ENCODE results near the gene TIMM22. TPM values are rescaled to one million over a fixed set of nuclear protein-coding genes. Genes with fewer than 3 reads are reported as not detected.

TIMM22 gene
- total RNA-seq (9.5 and 10.0 TPM in 2 replicates), polyA plus RNA-seq (4.1 and 4.7 TPM in 2 replicates), polyA minus RNA-seq (9.1 and 9.4 TPM in 2 replicates)
- 10.1 TPM for total RNA-seq (2013)

- under 1% methylated on average over 71 of the region's 71 CpGs for WGBS (ENCODE audit: insufficient coverage)
- peak; percentile 91 for ATAC-seq (ENCODE audit: low read depth)
- TF ChIP-seq EZH2 (IDR thresholded peaks at IDR 0.05; ENCODE audit: borderline replicate concordance, insufficient read depth, low read depth, low read length, poor library complexity, severe bottlenecking) = no peak
- TF ChIP-seq CTCF (IDR thresholded peaks at IDR 0.05) = peak; percentile 89
- H3K4me2 ChIP-seq (replicated peaks; ENCODE audit: low read depth, low read length, poor library complexity, severe bottlenecking) = peak within 1 kb of the TSS; percentile 86
- peak within 1 kb of the TSS; percentile 84 for H3K9ac ChIP-seq (ENCODE audit: low read length)
- Mint-ChIP-seq H3K4me1 (peaks cover 19% of the 10 kb centered on the region), H3K9me3 (ENCODE audit: insufficient read depth) (no peaks in the 10 kb centered on the region), H3K27me3 (no peaks in the 10 kb centered on the region), H3K4me3 (peak within 1 kb of the TSS; percentile 99), H3K27ac (peak within 1 kb of the TSS; percentile 99)
- ChIA-PET CTCF (interaction anchor here (0.5 to 2.7 kb wide), 20 partner anchors 11 to 852 kb away, joined by 3 to 36 read pairs (median 4); partner anchors contain the start of genes GLOD4, MRM3 and NXN), POLR2A (interaction anchor here (1.0 to 2.1 kb wide), 2 partner anchors 16 to 585 kb away, joined by 11 to 23 read pairs; partner anchors contain the start of gene NXN)
- intact Hi-C loops (cut with micrococcal nuclease) = loop anchor here (1.0 to 2.0 kb wide), 6 partner anchors 15 to 586 kb away; partner anchors contain the start of genes GLOD4, MRM3 and VPS53
- peaks cover 0 to 23% of the 10 kb centered on the region in 2 experiments for H3K36me3 ChIP-seq (replicated peaks in 1 of 2; ENCODE audit: control extremely low read depth in 1 of 2, control insufficient read depth in 1 of 2, extremely low read depth in 1 of 2, insufficient read depth in 2 of 2, low read length in 1 of 2)
- peaks cover 0 to 32% (median 18%) of the 10 kb centered on the region in 3 donors for H3K9me3 ChIP-seq (ENCODE audit: control extremely low read depth in 1 of 3, control insufficient read depth in 2 of 3, insufficient read depth in 1 of 3, low read length in 2 of 3)
- H3K27ac ChIP-seq (ENCODE audit: low read length in 2 of 2) = peak within 1 kb of the TSS; percentile 66 to 85
- H3K4me3 ChIP-seq (ENCODE audit: control extremely low read depth in 1 of 5, extremely low read depth in 1 of 5, insufficient read depth in 1 of 5, low read depth in 2 of 5, low read length in 4 of 5) = peak within 1 kb of the TSS; percentile 44 to 99 (median 97)
- peak; percentile 99 for DNase-seq
- peaks cover 16% of the 10 kb centered on the region for H3K79me2 ChIP-seq (ENCODE audit: control insufficient read depth, insufficient read depth, low read length)
- peaks cover 31% of the 10 kb centered on the region for H4K20me1 ChIP-seq (ENCODE audit: control insufficient read depth, insufficient read depth, low read length, poor library complexity, severe bottlenecking)
- peaks cover 11 to 23% of the 10 kb centered on the region in 2 donors for H3K4me1 ChIP-seq (ENCODE audit: control insufficient read depth in 2 of 2, insufficient read depth in 2 of 2, low read length in 2 of 2)
- H3K27me3 ChIP-seq (replicated peaks in 1 of 4; ENCODE audit: control extremely low read depth in 1 of 4, control insufficient read depth in 3 of 4, insufficient read depth in 4 of 4, low read length in 3 of 4) = no peaks in the 10 kb centered on the region
- H2AFZ ChIP-seq (ENCODE audit: insufficient read depth, low read depth, low read length, poor library complexity, severe bottlenecking) = peak within 1 kb of the TSS; percentile 98
Observed at GRCh38 chr17:996554-997344, at the start of gene TIMM22. Gene TIMM22, plus strand, starts transcription at chr17:997129. Its CDS starts 14 bp downstream, at chr17:997143.
